ENCODE measurements around the gene CLDN14.

Gene CLDN14

DNA sequence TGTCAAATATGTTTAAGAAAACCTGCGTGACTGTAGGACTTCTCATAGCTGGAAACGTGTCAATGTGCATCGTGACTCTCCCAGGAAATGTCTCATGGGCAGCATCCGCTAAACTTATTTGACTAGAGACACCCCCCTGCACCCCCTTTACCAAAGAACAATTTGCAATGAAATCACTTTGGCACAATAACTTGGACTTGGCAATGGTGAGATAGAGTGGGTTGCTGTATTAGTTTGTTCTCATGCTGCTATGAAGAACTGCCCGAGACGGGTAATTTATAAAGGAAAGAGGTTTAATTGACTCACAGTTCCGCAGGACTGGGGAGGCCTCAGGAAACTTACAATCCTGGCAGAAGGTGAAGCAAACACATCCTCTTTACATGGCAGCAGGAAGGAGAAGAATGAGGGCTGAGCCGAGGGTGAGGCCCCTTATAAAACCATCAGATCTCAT lies 13.8 kb downstream of the CLDN14 start:
- no peak for DNase-seq

DNA sequence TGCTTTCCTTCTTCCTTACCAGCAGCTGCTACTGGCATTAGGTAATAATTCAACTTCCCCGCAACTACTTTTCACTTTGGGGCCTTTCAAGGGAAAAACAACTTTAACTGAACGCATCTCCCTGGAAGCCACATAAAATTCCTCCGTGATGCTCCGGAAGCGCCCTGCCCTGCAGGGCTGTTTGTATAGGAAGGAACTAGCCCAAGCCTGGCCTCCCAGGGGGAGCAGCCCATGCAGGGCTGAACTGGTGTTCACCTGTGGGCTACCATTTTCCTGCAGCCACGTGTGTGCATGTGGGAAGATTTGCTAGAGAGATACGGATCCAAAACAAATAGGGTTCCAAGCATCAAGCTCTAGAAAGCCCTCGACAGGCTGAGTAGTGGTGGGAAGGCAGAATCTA lies 14.4 kb downstream of the CLDN14 start:
- no peak for DNase-seq

DNA sequence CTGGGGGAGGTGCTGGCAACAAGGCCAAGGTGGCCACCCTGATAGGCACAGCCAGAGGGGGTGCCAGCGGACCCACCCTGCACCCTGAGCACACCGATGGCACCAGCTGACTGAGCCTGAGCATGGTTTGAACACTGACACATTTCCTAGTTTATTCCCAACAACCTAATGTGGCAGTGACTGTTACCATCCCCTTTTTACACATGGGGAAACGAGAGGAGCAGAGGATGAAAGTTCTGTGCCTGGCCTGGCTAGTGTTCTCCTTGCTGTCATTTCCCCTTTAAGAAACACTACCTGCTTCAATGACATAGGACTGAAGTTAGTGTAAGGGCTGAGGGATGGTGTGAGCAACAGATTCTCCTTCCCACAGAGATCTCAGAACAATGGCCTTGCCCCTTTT lies 15.3 kb downstream of the CLDN14 start:
- DNase-seq, result no peak

DNA sequence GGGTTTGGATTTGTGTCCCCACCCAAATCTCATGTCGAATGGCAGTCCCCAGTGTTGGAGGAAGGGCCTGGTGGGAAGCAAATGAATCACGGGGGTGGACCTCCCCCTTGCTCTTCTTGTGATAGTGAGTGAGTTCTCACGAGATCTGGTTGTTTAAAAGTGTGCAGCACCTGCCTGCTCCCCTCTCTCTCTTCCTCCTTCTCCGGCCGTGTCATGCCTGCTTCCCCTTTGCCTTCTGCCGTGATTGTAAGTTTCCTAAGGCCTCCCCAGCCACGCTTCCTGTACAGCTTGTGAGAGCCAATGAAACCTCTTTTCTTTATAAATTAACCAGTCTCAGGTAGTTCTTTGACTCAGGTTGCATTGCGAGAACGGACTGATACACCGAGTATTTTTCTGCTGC lies 15.9 kb downstream of the CLDN14 start:
- no peak for DNase-seq

DNA sequence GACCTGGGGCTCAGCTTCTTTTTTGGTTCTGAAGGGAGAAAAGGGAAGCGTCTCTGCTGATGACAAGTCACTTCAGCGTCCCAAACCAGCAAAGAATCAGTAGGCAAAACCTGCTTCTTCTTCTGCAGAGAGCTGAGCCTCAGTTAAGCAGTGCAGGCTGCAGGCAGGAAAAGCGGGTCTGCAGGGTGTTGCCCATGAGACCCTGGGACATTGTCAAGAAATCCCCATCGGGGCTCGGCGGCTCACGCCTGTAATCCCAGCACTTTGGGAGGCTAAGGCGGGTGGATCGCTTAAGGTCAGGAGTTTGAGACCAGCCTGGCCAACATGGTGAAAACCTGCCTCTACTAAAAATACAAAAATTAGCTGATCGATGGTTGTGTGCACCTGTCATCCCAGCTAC lies 16.7 kb downstream of the CLDN14 start:
- DNase-seq, result no peak

DNA sequence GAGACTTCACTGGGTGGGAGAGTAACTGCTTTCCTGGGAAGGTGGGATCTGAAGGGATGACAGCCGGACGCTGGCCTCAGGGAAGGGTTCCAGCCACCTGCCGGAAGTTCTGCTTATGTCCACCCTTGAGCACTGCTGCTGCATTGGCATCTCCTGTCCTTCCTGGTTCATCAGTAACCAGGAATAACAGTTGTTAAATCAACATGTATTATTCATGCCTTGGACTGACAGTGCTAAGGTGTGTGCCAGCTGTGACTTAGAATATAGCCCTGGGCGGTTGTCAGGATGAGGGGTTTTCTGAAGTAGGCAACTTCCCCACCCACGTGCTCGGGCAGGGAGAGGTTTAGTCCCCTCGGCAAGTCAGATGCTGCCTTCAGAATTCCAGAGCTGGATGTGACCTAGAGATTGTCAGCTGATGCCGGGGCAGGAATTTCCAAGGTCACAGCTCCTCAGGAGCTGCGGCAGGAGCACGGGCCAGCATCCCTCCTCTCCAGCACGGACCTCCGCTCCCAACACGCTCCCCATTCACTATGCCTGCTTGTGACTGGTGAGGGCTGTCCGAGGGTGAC lies 17.9 kb downstream of the CLDN14 start:
- DNase-seq, result no peak

DNA sequence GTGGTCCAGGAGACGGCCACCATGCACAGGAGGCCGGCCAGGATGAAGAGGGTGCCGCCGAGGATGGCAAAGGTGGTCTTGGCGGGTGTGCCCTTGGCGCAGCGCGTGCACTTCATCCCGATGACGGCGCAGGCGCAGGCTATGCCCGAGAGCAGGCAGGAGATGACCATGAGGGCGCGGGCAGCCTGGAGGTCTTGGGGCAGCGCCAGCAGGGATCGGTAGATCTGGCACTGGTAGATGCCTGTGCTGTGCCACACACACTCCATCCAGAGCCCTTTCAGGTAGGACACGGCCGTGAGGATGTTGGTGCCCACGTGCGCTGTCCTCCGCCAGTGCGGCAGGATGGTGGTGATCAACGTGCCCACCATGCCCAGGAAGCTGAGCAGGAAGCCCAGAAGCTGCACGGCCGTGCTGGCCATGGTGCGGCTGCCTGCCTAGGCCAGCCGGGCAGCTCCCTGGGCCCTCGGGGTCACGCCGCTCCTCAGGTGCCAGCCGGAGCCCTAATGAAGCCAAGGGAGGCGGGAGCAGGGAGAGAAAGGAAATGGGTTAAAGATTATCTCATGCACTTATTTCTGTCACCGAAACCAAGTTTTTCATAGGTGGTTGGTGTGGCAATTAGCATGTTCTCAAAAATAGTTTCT lies 18.5 kb downstream of the CLDN14 start:
- no peak for DNase-seq

DNA sequence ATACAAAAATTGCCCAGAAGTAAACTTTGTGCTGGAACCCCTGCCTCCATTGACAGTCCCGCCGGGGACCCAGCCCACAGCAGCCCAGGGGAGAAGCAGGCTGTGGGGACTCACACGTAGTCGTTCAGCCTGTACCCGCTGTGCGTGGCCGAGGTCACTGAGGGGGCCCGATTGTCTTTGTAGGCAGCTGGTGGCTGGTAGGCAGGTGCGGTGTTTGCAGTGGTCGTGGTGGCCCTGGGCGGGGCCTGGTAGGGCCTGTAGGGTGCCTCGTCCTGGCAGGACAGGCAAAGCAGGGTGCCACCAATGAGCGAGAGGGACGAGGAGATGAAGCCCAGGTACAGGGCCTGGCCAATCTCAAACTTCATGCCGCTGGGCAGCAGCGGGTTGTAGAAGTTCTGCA lies 19.1 kb downstream of the CLDN14 start:
- DNase-seq, result no peak

DNA sequence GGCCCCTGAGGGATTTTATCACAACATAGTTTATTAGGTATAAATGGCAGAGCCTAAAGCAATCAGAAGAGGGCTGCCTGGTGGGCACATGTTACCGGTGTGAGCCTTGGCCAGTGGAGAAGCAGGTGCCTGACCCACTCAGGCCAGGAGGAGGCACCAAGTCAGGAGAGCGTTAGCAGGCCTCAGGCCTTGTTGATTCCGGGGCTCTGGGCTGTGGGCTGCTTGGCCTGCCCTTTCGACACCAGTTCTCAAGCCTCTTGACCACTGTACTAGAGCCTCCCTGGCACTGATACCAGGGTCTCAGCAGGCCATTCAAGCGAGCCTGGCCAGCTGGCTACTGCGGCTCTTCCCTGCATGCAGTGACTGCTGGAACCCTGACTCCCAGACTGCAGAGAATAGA lies 20.8 kb downstream of the CLDN14 start:
- DNase-seq, result no peak

DNA sequence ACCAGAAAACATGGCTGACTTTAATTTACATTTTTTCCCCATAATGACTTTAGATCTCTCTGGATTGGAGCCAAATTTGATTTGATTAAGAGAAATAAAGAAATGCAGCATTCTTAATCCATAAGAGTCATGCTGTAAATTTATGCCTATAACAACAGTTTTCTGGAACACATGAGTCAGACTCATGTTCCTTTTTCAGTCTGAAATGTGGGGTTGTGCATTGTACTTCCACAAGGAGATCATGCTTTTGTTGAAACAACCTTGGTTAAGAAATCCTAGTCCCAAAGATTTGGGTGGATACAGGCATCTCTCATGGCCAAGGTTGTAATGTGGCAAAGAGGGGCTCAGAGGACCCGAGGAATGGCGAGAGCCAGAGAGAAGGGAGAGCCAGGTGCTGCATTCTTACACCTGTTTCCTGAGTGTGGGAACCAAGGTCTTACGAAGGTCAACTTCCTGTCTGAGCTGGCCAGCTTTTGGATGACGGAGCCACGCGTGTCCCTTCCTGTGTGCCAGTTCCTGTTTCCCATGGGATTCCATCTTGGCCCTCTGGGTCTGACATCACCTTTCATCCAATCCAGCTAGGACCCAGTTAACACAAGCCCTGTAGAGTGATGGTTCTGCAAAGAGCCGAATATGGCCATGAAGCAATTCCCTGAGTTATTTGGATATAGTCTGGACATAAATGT lies 23.1 kb downstream of the CLDN14 start:
- DNase-seq, result no peak

DNA sequence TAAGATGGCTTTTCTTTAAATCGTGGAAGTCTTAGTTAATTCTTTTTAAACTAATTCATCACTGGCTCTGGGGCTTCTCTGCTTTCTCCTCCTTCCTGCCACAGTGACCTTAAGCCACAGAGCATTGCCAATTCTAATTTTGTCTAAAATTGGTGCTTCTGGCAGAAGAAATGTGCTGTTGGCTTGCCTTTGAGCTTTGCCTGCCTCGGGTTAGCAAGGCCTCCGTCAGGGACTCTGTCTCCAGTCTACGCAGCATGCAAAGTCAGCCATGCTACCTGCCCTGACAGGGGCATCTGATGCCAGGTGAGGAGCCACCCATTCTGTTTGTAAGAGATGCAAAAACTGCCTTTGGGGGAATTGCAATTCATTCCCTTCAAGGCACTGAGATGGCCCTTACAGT lies 25.2 kb downstream of the CLDN14 start:
- DNase-seq, result no peak

DNA sequence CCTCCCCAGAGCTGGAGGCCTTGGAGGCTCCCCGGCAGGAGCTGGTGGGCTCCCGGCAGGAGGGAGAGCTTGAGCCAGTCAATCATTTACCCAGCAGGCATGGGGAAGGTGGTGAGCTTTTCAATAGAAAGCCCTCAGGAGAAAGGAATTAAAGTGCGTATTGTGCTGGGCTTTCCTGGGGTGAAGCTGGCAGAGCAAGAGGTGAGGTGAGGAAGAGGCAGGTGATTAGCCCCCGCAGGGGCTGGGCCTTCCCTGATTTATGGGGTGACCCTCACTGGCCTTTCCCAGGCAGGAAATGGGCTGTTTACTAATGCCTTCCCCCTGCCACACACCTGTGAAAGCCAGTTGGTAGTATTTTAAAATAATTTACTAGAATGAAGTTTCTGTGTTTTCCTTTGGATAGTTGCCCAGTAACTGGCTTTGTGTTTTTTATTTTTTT lies 25.8 kb downstream of the CLDN14 start:
- no peak for DNase-seq

DNA sequence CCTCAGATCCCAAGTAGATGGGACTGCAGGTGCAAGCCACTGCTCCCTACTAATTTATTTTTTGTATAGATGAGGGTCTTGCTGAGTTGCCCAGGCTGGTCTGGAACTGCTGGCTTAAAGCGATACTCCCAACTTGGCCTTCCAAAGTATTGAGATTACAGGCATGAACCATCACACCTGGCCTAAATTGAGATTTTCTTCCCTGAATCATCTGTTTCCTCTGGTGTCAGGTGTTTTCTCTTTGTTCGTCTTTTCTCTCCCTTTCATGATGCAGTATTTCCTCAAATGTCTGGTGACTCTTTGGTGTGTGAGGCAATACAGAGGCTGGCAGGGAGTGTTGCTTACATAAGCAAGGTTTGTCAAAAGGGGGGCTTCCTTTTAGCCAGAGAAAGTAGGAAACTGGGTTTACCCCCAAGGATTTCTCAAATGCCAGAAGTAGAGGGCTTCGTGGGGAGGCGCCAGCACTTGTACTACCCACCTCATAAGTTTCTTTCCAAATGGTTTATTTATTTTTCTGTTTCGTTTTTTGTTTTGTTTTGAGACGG lies 27.6 kb downstream of the CLDN14 start:
- no peak for DNase-seq

DNA sequence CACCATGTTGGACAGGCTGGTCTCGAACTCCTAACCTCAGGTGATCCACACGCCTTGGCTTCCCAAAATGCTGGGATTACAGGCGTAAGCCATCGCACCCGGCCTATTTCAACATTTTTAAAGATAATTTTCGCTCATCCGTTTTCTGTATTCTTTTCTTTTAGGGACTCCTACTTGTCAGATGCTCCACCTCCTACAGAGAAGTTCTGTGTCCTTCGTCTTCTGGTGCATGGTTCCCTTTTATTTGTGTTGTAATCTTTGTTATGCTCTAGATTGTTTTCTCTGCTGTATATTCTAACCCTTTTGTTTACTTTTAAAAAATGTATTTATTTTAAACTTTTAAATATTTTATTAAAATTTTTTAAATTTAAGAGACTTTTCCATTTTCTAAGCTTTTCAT lies 28.4 kb downstream of the CLDN14 start:
- no peak for DNase-seq

DNA sequence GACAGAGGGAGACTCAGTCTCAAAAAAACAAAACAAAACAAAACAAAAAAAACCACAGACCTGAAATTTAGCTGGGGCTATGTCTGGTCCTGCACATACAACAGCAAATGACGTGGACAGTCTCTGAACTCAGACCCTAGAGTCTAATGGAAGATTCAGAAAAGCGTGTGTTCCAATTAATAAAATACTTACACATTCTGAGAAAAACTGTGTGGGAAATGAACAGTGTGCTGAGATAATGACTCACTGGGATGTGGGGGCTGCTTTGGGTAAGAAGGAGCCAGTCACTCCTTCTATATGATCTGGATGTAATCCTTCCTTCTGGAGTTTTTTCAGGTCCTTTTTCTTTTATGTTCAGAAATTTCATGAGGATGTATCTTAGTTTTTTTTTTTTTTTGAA lies 29.4 kb downstream of the CLDN14 start:
- DNase-seq, result no peak

DNA sequence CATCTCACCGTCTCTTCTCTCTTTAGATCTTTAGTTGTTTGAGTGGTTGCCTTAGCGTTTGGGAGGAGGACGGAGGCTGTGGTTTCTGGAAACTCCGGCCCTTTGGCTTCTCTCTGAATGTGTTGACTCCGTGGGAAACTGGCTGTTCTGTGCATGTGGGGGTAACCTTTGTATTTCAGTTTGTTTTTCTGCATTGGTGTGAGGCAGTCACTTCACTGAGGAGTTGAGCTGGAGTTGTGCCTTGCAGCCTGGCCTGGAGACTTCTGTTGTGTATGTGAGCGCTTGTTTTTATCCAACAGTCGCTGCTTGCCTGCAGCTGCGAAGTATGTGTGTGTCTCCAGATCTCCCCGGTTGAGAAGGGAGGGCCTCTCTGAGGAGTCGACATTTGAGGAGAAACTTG lies 33.6 kb downstream of the CLDN14 start:
- DNase-seq, result no peak

DNA sequence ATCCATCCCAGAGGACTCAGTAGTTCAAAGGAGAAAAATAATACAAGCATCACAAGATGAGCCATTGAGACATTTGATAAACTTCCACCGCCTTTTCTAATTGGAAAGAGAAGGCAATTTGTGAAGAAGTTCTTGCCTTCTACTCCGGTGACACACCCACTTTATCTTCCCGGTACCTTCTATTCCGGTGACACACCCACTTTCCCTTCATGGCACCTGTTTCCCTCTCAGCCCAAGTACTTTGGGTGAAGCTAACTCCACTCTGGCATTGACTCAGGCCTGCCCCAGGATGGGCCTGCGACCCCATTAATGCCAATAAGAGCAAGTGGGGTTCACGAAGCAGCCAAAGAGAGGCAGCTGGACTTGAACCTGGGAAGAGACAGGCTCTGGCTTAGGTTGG lies 38.2 kb downstream of the CLDN14 start:
- DNase-seq, result no peak

DNA sequence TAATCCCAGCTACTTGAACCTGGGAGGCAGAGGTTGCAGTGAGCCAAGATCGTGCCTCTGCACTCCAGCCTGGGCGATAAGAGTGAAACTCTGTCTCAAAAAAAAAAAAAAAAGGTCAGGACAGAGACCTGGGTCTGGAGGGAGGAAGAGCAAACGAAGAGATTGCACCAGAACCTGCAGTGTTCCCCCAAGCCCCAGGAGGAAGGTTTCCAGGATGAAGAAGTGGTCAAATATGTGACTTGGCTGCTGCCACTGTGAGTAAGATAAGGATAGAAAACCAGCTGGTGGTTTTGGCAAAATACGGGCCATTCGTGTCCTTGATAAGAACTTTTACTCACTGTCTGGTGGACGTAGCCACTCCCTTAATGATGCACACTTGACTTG lies 42.2 kb downstream of the CLDN14 start:
- no peak for DNase-seq

DNA sequence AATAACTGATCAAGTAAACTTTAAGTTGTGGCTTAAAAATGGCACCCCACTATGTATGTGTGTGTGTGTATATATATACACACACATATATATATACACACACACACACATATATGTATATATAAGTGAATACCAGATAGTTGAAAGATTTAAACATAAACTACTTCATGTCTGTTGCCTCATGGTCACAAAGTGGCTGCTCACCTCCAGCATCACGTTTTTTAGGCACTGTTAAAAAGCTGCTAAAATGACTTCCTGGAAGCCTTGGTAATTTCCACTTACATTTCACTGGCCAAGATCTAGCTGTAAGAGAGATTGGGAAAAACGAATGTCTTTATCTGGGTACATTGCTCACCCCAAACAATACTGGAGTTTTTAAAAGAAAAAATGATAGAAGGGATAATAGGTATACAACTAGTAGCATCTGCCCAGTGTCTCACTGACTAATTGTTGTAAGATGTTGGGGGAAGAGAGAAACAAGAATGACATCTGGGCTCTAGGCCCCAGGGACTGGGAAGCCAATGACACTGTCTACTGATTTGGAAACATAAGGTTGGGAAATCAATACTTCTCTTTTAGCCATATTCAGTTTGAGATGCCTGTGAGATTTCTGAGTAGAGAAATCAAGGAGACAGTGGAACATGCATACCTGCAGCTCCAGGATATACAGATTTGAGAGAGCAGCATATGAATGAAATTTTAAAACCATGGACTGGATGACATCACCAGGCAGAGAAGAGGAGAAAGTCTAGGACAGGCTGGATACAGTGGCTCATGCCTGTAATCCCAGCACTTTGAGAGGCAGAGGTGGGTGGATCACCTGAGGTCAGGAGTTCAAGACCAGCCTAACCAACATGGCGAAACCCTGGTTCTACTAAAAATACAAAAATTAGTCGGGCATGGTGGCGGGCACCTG lies 42.8 kb downstream of the CLDN14 start:
- DNase-seq, result no peak

DNA sequence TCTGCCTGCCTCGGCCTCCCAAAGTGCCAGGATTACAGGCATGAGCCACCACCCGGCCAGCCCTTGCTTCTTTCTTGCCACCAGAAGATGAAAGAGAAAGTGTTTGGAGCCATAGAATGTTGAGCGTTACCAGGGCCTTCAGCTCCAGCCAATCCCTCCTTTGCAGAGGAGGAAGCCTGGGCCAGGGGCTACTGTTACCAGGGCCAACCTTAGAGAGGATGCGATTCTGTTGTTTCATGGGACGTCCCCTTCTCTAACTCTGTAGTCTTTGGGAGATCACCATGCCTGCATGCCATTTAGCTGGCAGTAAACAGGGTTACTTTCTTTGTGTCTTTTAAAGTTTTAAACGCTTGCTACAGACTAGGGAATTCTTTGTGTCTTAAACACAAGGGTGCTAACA lies 45.8 kb downstream of the CLDN14 start:
- DNase-seq, result no peak

DNA sequence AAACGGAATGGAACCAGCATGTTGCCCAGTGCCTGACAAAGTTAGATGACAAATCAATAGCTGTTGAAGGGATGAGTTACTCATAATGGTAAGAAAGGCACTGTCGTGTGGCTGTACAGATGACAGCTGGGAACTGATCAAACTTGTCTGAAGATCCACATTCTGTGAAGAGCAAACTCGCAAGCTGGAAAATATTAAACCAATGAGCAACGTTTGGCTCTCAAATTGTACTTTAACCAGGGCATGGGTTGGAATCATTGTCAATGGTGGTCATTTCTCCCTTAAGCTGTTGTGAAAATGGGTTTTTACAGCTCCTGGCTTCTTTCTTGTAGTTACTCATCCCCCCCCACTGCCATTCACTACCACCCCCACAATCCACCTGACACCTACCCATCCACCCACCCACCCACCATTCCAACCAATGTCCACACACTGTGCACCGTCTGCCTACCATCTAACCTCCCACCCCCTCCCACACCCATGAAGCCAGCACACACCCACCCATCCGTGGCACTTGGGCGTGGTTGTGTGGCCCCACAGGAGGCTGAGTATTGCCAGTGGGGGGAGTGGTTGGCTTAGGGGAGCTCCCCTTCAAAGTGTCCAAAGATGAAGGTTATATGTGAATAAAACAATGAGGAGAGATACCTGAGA lies 46.7 kb downstream of the CLDN14 start:
- DNase-seq, result no peak

DNA sequence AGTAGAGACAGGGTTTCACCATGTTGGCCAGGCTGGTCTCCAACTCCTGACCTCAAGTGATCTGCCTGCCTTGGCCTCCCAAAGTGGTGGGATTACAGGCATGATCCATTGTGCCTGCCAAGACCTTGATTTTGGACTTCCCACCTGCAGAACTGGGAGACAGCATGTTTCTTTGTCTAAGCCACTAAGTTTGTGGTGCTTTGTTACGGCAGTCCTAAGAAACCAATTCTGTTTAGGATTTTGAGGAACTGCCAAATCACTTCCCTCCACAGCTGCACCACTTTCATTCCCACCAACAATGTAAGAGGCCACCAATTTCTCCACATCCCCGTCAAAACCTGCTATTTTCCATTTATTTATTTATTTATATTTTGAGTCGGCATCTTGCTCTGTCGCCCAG lies 48.7 kb downstream of the CLDN14 start:
- no peak for DNase-seq

DNA sequence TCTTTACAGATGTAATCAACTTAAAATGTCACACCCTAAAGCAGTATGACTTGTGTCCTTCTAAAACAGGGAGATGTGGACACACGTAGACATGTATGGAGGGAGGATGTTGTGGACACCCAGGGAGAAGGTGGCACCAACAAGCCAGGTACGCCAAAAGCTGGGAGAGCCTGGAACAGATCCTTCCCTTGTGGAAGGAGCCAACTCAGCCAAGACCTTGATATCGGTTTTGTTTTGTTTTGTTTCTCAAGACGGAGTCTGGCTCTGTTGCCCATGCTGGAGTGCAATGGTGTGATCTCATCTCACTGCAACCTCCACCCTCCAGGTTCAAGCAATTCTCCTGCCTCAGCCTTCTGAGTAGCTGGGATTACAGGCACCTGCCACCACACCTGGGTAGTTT lies 49.1 kb downstream of the CLDN14 start:
- no peak for DNase-seq

Data from activated naive CD4-positive, alpha-beta T cell treated with anti-CD3 and anti-CD28 coated beads, Interleukin-2, amount 50 U/mL, for 16 hours (primary cell).